Measurements from ENCODE around the gene PIP4K2B.

The PIP4K2B gene

DNA sequence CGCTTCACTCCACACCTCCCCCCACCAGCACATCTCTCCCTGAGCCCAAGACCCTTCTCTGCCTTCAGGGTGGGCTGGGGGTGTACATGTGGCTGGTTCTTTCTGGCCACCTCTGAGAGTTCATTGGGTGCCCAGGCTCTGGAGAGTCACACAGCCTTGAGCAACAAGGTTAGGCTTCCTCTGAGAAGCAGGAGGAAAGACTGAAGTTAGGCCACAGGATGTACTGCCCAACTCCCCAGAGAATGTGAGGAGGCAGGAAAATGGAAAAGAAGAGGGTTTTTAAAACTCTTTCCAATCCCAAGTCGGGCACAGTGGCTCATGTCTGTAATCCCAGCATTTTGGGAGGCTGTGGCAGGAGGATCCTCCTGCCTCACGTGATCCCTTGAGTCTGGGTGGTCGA lies 58.5 kb downstream of the PIP4K2B start:
- no peak overlapping the region for H3K4me3 ChIP-seq (ENCODE audit: low read depth, low read length)
- TF ChIP-seq, protein P1, sequence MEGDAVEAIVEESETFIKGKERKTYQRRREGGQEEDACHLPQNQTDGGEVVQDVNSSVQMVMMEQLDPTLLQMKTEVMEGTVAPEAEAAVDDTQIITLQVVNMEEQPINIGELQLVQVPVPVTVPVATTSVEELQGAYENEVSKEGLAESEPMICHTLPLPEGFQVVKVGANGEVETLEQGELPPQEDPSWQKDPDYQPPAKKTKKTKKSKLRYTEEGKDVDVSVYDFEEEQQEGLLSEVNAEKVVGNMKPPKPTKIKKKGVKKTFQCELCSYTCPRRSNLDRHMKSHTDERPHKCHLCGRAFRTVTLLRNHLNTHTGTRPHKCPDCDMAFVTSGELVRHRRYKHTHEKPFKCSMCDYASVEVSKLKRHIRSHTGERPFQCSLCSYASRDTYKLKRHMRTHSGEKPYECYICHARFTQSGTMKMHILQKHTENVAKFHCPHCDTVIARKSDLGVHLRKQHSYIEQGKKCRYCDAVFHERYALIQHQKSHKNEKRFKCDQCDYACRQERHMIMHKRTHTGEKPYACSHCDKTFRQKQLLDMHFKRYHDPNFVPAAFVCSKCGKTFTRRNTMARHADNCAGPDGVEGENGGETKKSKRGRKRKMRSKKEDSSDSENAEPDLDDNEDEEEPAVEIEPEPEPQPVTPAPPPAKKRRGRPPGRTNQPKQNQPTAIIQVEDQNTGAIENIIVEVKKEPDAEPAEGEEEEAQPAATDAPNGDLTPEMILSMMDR (IDR thresholded peaks at IDR 0.05; ENCODE audit: low read depth, low read length, missing control alignments): no peak
- in situ Hi-C loops (cut with HindIII; ENCODE audit: low sequenced_read_pairs): no loop called here
- no peak for DNase-seq (ENCODE audit: low read depth)

DNA sequence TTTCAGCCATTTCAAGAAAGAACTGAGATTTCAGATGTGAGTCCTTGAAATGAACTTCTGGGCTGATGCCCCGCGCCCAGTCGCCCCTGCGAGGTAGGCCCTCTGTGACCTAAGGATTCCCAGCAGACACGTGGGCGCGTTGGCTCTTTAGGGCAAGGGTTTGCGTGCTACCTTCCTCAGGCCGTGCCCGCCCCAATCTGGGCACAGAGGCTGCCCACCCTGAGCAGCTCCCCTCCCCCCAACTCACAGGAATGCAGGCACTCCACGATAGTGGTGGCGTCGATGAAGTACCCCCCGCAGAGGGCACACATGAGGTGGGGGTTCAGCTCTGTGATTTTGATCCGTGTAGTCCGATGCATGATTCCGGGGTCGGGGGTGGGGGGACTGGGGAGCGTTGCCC lies 59.3 kb downstream of the PIP4K2B start:
- DNase-seq (ENCODE audit: low read depth): no peak
- no peak overlapping the region for H3K4me3 ChIP-seq (ENCODE audit: low read depth, low read length)
- TF ChIP-seq, protein P1 (IDR thresholded peaks at IDR 0.05; ENCODE audit: low read depth, low read length, missing control alignments): no peak
- in situ Hi-C loops (cut with HindIII; ENCODE audit: low sequenced_read_pairs): no loop called here

DNA sequence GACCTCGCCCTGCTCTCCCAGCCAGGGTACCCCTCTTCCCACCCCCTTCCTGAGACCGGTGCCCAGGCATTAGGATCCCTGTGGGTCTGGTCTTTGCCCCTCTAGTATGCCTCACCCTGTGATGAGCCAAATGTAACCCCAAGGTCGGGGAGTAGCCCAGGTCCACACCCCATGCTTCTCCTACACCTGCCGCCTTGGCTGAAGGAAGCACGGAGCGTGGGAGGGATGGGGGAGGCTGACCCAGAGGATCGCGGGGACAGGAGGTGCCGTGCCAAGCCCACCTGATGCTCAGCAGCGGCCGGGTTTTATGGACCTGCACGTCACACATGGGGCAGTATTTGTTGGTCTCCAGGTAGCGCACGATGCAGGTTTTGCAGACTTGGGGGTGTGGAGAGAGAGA lies 60.1 kb downstream of the PIP4K2B start:
- TF ChIP-seq, protein P1 (IDR thresholded peaks at IDR 0.05; ENCODE audit: low read depth, low read length, missing control alignments): no peak
- DNase-seq (ENCODE audit: low read depth): no peak
- in situ Hi-C loops (cut with HindIII; ENCODE audit: low sequenced_read_pairs): no loop called here
- no peak overlapping the region for H3K4me3 ChIP-seq (ENCODE audit: low read depth, low read length)

DNA sequence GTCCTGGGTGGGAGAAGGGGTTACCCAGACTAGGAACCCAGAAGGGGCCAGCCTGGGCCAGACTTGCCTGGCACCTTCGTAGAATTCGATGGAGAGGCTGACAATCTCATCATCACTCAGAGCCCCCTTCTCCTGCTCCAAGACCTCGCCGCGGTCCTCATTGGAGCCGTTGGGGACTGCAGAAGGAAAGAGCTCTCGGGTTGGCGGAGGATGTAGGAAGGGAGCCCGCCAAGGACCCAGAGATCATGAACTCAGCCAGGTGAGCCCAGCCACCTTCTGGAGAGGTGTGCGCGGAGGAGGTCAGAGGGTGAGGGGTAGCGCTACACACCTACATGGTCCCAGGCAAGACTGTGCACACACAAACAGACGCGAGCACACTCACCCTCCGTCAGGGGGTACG lies 60.7 kb downstream of the PIP4K2B start:
- in situ Hi-C loops (cut with HindIII; ENCODE audit: low sequenced_read_pairs): no loop called here
- TF ChIP-seq, protein P1 (IDR thresholded peaks at IDR 0.05; ENCODE audit: low read depth, low read length, missing control alignments): no peak
- DNase-seq (ENCODE audit: low read depth): no peak
- no peak overlapping the region for H3K4me3 ChIP-seq (ENCODE audit: low read depth, low read length)

DNA sequence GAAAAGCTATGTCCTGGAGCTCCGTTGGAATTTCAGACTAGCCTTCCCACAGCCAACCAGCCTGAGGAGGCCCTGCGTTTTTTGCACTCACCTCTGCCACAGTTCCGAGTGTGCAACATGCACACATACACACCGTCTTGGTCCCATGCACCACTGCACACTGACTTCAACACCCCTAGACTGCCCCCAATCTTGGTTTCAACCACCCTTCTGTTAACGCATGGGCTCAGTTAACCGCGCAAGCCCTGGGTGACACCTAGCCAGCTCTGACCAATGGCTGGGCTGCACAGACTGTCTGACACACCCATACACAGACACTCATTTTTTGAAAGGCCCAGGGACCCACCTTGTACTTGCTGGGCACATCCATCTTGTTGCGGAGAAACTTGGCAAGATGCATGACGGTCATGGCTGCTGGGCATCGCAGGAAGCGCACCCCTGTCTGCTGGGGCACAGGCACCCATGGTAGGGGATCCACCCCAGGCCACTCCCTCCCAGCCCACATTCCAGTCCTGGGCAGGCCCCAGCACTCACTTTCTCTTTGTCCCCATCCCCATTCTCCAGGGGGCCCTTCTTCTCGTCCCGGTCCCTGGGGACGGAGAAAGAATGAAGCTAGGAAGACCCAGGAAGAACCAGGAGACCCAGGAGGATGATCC lies 61.2 kb downstream of the PIP4K2B start:
- DNase-seq (ENCODE audit: low read depth): no peak
- in situ Hi-C loops (cut with HindIII; ENCODE audit: low sequenced_read_pairs): no loop called here
- TF ChIP-seq, protein P1 (IDR thresholded peaks at IDR 0.05; ENCODE audit: low read depth, low read length, missing control alignments): no peak
- no peak overlapping the region for H3K4me3 ChIP-seq (ENCODE audit: low read depth, low read length)

DNA sequence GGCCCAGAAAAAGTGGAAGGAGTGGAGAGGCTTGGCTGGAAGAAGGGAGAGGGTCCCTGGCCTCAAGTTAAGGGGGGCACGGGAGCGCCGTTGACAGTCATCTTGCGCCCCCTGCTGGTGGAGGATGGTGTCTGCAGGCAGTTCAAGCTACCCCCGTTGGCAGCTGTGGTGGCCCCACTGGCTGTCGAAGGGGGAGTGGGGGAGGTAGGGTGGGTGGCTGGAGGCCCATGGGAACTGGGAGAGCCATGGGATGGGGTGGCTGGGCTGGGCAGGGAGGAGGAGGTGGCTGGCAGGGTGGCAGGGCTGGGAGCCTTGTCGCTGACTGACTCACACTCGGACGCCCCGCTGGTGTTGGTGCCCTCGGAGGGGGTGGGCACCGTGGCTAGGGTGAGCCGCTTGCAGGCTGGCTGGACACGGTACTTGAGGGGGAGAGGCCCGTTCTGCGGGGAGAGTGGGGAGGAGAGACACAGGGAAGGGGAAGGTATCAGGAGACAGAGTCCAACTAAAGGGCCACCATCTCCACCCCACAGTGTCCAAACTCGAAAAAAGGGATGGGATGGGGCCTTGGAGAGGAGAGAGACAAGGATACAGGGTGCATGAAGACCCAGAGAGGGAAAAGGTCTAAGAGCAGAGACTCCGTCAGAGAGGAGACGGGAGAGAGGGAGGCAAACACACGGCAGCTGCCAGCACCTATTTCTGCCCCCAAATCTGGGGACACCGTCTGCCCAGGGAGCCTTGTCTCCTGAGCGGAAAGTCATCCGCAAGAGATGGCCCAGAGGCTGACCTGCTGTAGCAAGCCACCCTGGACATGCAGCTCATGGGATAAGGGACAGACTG lies 64.0 kb downstream of the PIP4K2B start:
- no peak for DNase-seq (ENCODE audit: low read depth)
- TF ChIP-seq, protein P1 (IDR thresholded peaks at IDR 0.05; ENCODE audit: low read depth, low read length, missing control alignments): peak; percentile 89
- in situ Hi-C loops (cut with HindIII; ENCODE audit: low sequenced_read_pairs): no loop called here
- H3K4me3 ChIP-seq (ENCODE audit: low read depth, low read length): no peak overlapping the region

All from astrocyte of the cerebellum (primary cell).